GM18951 (cell line): ENCODE data around the gene GHR.

Experiments
- POLR2A ChIP-seq: IDR thresholded peaks from 4 replicates; pipeline ENCODE4 v1.6.1; 2011; ENCODE audit warnings: mild to moderate bottlenecking; ENCODE audit not compliant: insufficient read length, insufficient read depth; ENCODE audit errors: extremely low read depth
- in situ Hi-C: fragments of 300-500 bp; cut with MboI; formaldehyde crosslinking; loops from one replicate; pipeline ENCODE4 v1.12.0; 2022; ENCODE audit warnings: low sequenced_read_pairs, mixed read lengths, inconsistent platforms; ENCODE audit not compliant: unreplicated experiment

Gene GHR

GRCh38 chr5:42753099-42753498, 329.9 kb downstream of the GHR start:
- no peak for TF ChIP-seq POLR2A
- in situ Hi-C loops = loop anchor here (25.0 kb wide), 1 partner anchor 891 kb away; the partner anchor contains the start of gene OXCT1

GRCh38 chr5:42756606-42757601, 333.7 kb downstream of the GHR start, which contains the start of gene CCDC152:
Gene CCDC152 (plus strand): TSS chr5:42756818. CDS start chr5:42759122, 2,304 bp downstream.
- in situ Hi-C loops = loop anchor here (25.0 kb wide), 1 partner anchor 895 kb away; the partner anchor contains the start of gene OXCT1

GRCh38 chr5:42759456-42759855, 336.2 kb downstream of the GHR start:
- in situ Hi-C loops = loop anchor here (25.0 kb wide), 1 partner anchor 897 kb away; the partner anchor contains the start of gene OXCT1
- TF ChIP-seq POLR2A = no peak

More at GRCh38 chr5:42756606-42757601, 333.7 kb downstream of the GHR start, which contains the start of gene CCDC152:
- peak; percentile 31 for TF ChIP-seq POLR2A

- in situ Hi-C loops = loop anchor here (25.0 kb wide), 1 partner anchor 898 kb away; the partner anchor contains the start of gene OXCT1
These were observed 337.2 kb downstream of the GHR start for GRCh38 chr5:42760426-42760825.

GRCh38 chr5:42761791-42762190, 338.6 kb downstream of the GHR start:
- no peak for TF ChIP-seq POLR2A
- in situ Hi-C loops = loop anchor here (25.0 kb wide), 1 partner anchor 899 kb away; the partner anchor contains the start of gene OXCT1

More at GRCh38 chr5:42760426-42760825, 337.2 kb downstream of the GHR start:
- TF ChIP-seq POLR2A = no peak

GRCh38 chr5:42767491-42768105, 344.4 kb downstream of the GHR start:
- TF ChIP-seq POLR2A = no peak
- in situ Hi-C loops = loop anchor here (25.0 kb wide), 1 partner anchor 905 kb away; the partner anchor contains the start of gene OXCT1

- in situ Hi-C loops = loop anchor here (25.0 kb wide), 1 partner anchor 906 kb away; the partner anchor contains the start of gene OXCT1
These were observed 344.9 kb downstream of the GHR start for GRCh38 chr5:42768106-42768504.

GRCh38 chr5:42770003-42770402, 346.8 kb downstream of the GHR start:
- no peak for TF ChIP-seq POLR2A
- in situ Hi-C loops = loop anchor here (25.0 kb wide), 1 partner anchor 908 kb away; the partner anchor contains the start of gene OXCT1

More at GRCh38 chr5:42768106-42768504, 344.9 kb downstream of the GHR start:
- no peak for TF ChIP-seq POLR2A
